Astrocyte (in vitro differentiated cells and primary cell): Measurements from ENCODE around the gene SLC48A1.

Source experiments
- EZH2 ChIP-seq: IDR thresholded peaks from 2 replicates; pipeline ENCODE4 v1.6.1; 2012; ENCODE audit warnings: mild to moderate bottlenecking, low read length, inconsistent platforms; ENCODE audit not compliant: insufficient read depth
- TF ChIP-seq, protein P1 (sequence below): IDR thresholded peaks from 2 replicates; pipeline ENCODE4 v1.5.1; 2011; ENCODE audit warnings: low read depth, mild to moderate bottlenecking, inconsistent platforms, low read length, moderate library complexity; ENCODE audit not compliant: insufficient read depth

DNA sequence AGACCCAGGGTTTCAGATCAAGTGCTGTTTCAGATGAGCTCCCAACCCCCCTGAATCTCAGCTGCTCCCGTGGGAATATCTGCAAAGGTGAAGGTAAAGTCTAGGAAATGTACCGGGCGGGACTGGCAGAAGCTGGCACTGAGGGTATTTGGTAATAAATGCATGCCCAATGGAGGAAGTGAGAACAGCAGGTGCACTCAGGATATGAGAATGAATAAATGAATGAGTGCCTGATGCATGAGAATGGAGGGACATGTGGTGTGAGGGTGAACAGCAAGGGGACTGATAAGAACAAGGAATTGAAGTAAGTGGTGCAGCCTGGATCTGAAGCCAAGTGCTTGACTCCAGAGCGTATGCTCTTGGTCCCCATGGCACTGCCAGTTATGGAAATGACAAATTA, 25.9 kb upstream of the SLC48A1 start:
- TF ChIP-seq, protein P1, sequence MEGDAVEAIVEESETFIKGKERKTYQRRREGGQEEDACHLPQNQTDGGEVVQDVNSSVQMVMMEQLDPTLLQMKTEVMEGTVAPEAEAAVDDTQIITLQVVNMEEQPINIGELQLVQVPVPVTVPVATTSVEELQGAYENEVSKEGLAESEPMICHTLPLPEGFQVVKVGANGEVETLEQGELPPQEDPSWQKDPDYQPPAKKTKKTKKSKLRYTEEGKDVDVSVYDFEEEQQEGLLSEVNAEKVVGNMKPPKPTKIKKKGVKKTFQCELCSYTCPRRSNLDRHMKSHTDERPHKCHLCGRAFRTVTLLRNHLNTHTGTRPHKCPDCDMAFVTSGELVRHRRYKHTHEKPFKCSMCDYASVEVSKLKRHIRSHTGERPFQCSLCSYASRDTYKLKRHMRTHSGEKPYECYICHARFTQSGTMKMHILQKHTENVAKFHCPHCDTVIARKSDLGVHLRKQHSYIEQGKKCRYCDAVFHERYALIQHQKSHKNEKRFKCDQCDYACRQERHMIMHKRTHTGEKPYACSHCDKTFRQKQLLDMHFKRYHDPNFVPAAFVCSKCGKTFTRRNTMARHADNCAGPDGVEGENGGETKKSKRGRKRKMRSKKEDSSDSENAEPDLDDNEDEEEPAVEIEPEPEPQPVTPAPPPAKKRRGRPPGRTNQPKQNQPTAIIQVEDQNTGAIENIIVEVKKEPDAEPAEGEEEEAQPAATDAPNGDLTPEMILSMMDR, result no peak
- no peak for TF ChIP-seq EZH2
